IMR-90 (cell line): ENCODE results near the gene B4GALT5. TPM values are rescaled to one million over a fixed set of nuclear protein-coding genes. Genes with fewer than 3 reads are reported as not detected.

Experiments used
- ATAC-seq: fragments of 200-7000 bp; cut with Tn5 transposase; 2 replicates; pipeline ENCODE4 v1.9.1; 2020; ENCODE audit warnings: low read depth, mild to moderate bottlenecking, moderate library complexity
- BruUV-seq: library from RNA; stranded (reverse); fragments of 400-500 nt; replicated peaks from 2 replicates; lab custom pipeline; 2021; lab: Mats Ljungman, UMichigan
- CTCF ChIA-PET: fragments of 300-600 bp; formaldehyde crosslinking; extraction: SDS; loops from one replicate; lab custom pipeline; 2021; ENCODE audit warnings: antibody characterized with exemption; lab: Yijun Ruan, JAX
- POLR2A ChIA-PET: fragments of 300-600 bp; sonication (Branson Sonifier 250); formaldehyde crosslinking; loops from one replicate; lab custom pipeline; 2022; ENCODE audit warnings: antibody characterized with exemption; ENCODE audit not compliant: unreplicated experiment; lab: Charles Lee
- DNase-seq: peaks from one replicate; pipeline ENCODE4 v3.0.0; 2013
- H2AFZ ChIP-seq: replicated peaks from 2 replicates; pipeline ENCODE3; 2013; ENCODE audit warnings: low read length, mild to moderate bottlenecking; ENCODE audit not compliant: poor library complexity
- H2AK5ac ChIP-seq: 2 replicates; pipeline ENCODE4 v1.6.1; 2013; ENCODE audit warnings: low read depth, low read length, inconsistent platforms
- H2AK9ac ChIP-seq: replicated peaks from 2 replicates; pipeline ENCODE3; 2013; ENCODE audit warnings: mild to moderate bottlenecking, low read depth, low read length, moderate library complexity; ENCODE audit not compliant: poor library complexity
- H2BK120ac ChIP-seq: 2 replicates; pipeline ENCODE4 v1.6.1; 2013; ENCODE audit warnings: low read depth, low read length, inconsistent platforms
- H2BK15ac ChIP-seq: 3 replicates; pipeline ENCODE4 v1.6.1; 2013; ENCODE audit warnings: low read depth, low read length, inconsistent platforms
- H2BK20ac ChIP-seq: 2 replicates; pipeline ENCODE4 v1.6.1; 2013; ENCODE audit warnings: low read depth, mild to moderate bottlenecking, inconsistent platforms, low read length, moderate library complexity
- H2BK5ac ChIP-seq: 2 replicates; pipeline ENCODE4 v1.6.1; 2013; ENCODE audit warnings: mild to moderate bottlenecking, low read depth, low read length, inconsistent platforms; ENCODE audit not compliant: poor library complexity, severe bottlenecking
- H3K14ac ChIP-seq: replicated peaks from 2 replicates; pipeline ENCODE4 v1.6.1; 2013; ENCODE audit warnings: low read depth, low read length, inconsistent platforms
- H3K18ac ChIP-seq: 2 replicates; pipeline ENCODE4 v1.6.1; 2013; ENCODE audit warnings: low read depth, low read length, control low read depth
- H3K23ac ChIP-seq: 2 replicates; pipeline ENCODE4 v1.6.1; 2013; ENCODE audit warnings: low read depth, low read length, inconsistent platforms
- H3K27ac ChIP-seq: 2 replicates; pipeline ENCODE4 v1.5.1; 2013; ENCODE audit warnings: mild to moderate bottlenecking, control low read depth, low read length; ENCODE audit not compliant: insufficient read depth
- H3K27me3 ChIP-seq: 2 replicates; pipeline ENCODE4 v1.6.1; 2013; ENCODE audit warnings: low read length; ENCODE audit not compliant: control insufficient read depth, insufficient read depth
- H3K36me3 ChIP-seq: 2 replicates; pipeline ENCODE4 v1.6.1; 2013; ENCODE audit warnings: low read length, mixed read lengths; ENCODE audit not compliant: control insufficient read depth, insufficient read depth
- H3K4ac ChIP-seq: 2 replicates; pipeline ENCODE4 v1.6.1; 2013; ENCODE audit warnings: low read depth, low read length, inconsistent platforms
- H3K4me1 ChIP-seq: 2 replicates; pipeline ENCODE4 v1.6.1; 2013; ENCODE audit warnings: low read length, mixed read lengths; ENCODE audit not compliant: control insufficient read depth, insufficient read depth
- H3K4me2 ChIP-seq: 2 replicates; pipeline ENCODE4 v1.6.1; 2013; ENCODE audit warnings: low read depth, mild to moderate bottlenecking, control low read depth, low read length, moderate library complexity
- H3K4me3 ChIP-seq: 2 replicates; pipeline ENCODE4 v1.5.1; 2013; ENCODE audit warnings: low read depth, mild to moderate bottlenecking, control low read depth, low read length, moderate library complexity; ENCODE audit not compliant: insufficient read depth
- H3K56ac ChIP-seq: 2 replicates; pipeline ENCODE4 v1.6.1; 2013; ENCODE audit warnings: low read length, inconsistent platforms; ENCODE audit not compliant: insufficient read depth; ENCODE audit errors: extremely low read depth
- H3K79me1 ChIP-seq, 2 experiments: 2 replicates each; pipeline ENCODE4 v1.6.1; 2013; ENCODE audit warnings: low read length in 2 of 2, inconsistent platforms in 1 of 2, low read depth in 1 of 2
- H3K9ac ChIP-seq: 2 replicates; pipeline ENCODE4 v1.6.1; 2013; ENCODE audit warnings: low read depth, low read length, control low read depth
- H3K9me1 ChIP-seq: 2 replicates; pipeline ENCODE4 v1.6.1; 2013; ENCODE audit warnings: low read length, inconsistent platforms; ENCODE audit not compliant: insufficient read depth
- H3K9me3 ChIP-seq: 2 replicates; pipeline ENCODE4 v1.6.1; 2013; ENCODE audit warnings: low read length; ENCODE audit not compliant: control insufficient read depth, insufficient read depth
- H4K20me1 ChIP-seq: 2 replicates; pipeline ENCODE4 v1.6.1; 2013; ENCODE audit warnings: low read length, inconsistent platforms; ENCODE audit not compliant: insufficient read depth
- H4K5ac ChIP-seq: 2 replicates; pipeline ENCODE4 v1.6.1; 2013; ENCODE audit warnings: mild to moderate bottlenecking, low read depth, low read length, control low read depth
- H4K8ac ChIP-seq, 2 experiments: 2 replicates each; pipeline ENCODE4 v1.6.1; 2013; ENCODE audit warnings: low read depth in 2 of 2, low read length in 2 of 2, control low read depth in 1 of 2, inconsistent platforms in 1 of 2
- H4K91ac ChIP-seq: 2 replicates; pipeline ENCODE4 v1.6.1; 2013; ENCODE audit warnings: low read depth, low read length, inconsistent platforms; ENCODE audit not compliant: insufficient read depth
- BHLHE40 ChIP-seq: fragments of 150-350 bp; IDR thresholded peaks from 2 replicates; pipeline ENCODE4 v1.6.1; 2016; ENCODE audit warnings: mild to moderate bottlenecking, low read depth, low read length
- CEBPB ChIP-seq: IDR thresholded peaks from 2 replicates; pipeline ENCODE4 v1.6.1; 2012; ENCODE audit warnings: low read depth, low read length, improper control_type of control experiment
- CHD1 ChIP-seq: IDR thresholded peaks from 2 replicates; pipeline ENCODE4 v1.6.1; 2012; ENCODE audit warnings: low read depth, low read length, improper control_type of control experiment
- FOS ChIP-seq: fragments of 150-350 bp; IDR thresholded peaks from 2 replicates; pipeline ENCODE4 v1.6.1; 2016; ENCODE audit warnings: low read depth, low read length
- MAFK ChIP-seq: IDR thresholded peaks from 2 replicates; pipeline ENCODE4 v1.6.1; 2012; ENCODE audit warnings: low read depth, low read length, improper control_type of control experiment
- MAZ ChIP-seq: IDR thresholded peaks from 2 replicates; pipeline ENCODE4 v1.6.1; 2012; ENCODE audit warnings: low read depth, mild to moderate bottlenecking, low read length, improper control_type of control experiment, moderate library complexity, borderline replicate concordance
- MXI1 ChIP-seq: IDR thresholded peaks from 2 replicates; pipeline ENCODE4 v1.6.1; 2012; ENCODE audit warnings: low read depth, mild to moderate bottlenecking, low read length, moderate library complexity, borderline replicate concordance
- NFE2L2 ChIP-seq: fragments of 150-350 bp; IDR thresholded peaks from 2 replicates; pipeline ENCODE4 v1.6.1; 2016; ENCODE audit warnings: low read depth, mild to moderate bottlenecking, low read length
- POLR2A ChIP-seq: IDR thresholded peaks from 2 replicates; pipeline ENCODE4 v1.6.1; 2012; ENCODE audit warnings: mild to moderate bottlenecking, low read depth, low read length
- RAD21 ChIP-seq: IDR thresholded peaks from 2 replicates; pipeline ENCODE4 v1.6.1; 2012; ENCODE audit warnings: low read length, improper control_type of control experiment
- RCOR1 ChIP-seq: IDR thresholded peaks from 2 replicates; pipeline ENCODE4 v1.6.1; 2012; ENCODE audit warnings: mild to moderate bottlenecking, low read length, improper control_type of control experiment; ENCODE audit not compliant: insufficient replicate concordance
- RFX5 ChIP-seq: IDR thresholded peaks from 2 replicates; pipeline ENCODE4 v1.8.0; 2012; ENCODE audit warnings: low read depth, mild to moderate bottlenecking, low read length, moderate library complexity
- SMC3 ChIP-seq: fragments of 150-350 bp; IDR thresholded peaks from 2 replicates; pipeline ENCODE4 v1.6.1; 2016; ENCODE audit warnings: low read depth, mild to moderate bottlenecking, antibody characterized with exemption, low read length, moderate library complexity
- WGBS, 2 experiments: methylation state at CpG; one replicate each; pipeline versions ENCODE4 v1.1.5 to v1.1.7; 2013; ENCODE audit warnings: missing lambda C conversion rate in 2 of 2; ENCODE audit not compliant: insufficient read length in 1 of 2; ENCODE audit errors: extremely low coverage in 2 of 2; 5-methylcytosine and 5-hydroxymethylcytosine counted together
- dilution Hi-C: fragments of 300-500 bp; cut with HindIII; formaldehyde crosslinking; loops from one replicate; pipeline ENCODE4 v1.14.3; 2018; ENCODE audit warnings: low sequenced_read_pairs; ENCODE audit not compliant: unreplicated experiment
- in situ Hi-C: fragments of 300-500 bp; cut with MboI; formaldehyde crosslinking; loops from 3 replicates; pipeline ENCODE4 v1.14.3; 2019; ENCODE audit warnings: low sequenced_read_pairs, inconsistent platforms, mixed read lengths
- intact Hi-C: fragments of 100-400 bp; cut with micrococcal nuclease; formaldehyde crosslinking; loops from 2 replicates; pipeline ENCODE4 v1.10.0; 2022
- polyA plus RNA-seq, 3 experiments: library from polyadenylated mRNA; depleted of rRNA; stranded (reverse); fragments of >200 nt; gene quantifications; 2 replicates each; pipeline ENCODE4 v1.2.3, GENCODE V29; 2012; ENCODE audit warnings: low replicate concordance in 1 of 3
- total RNA-seq: library from RNA; depleted of rRNA; stranded (reverse); fragments of >200 nt; gene quantifications from 2 replicates; pipeline ENCODE4 v1.2.3, GENCODE V29; 2012
- TF ChIP-seq, protein P1 (sequence below): fragments of 150-350 bp; IDR thresholded peaks from 2 replicates; pipeline ENCODE4 v1.6.1; 2016; ENCODE audit warnings: low read depth, mild to moderate bottlenecking, low read length, moderate library complexity, borderline replicate concordance
- TF ChIP-seq, protein P2 (sequence below): conservative IDR thresholded peaks from 2 replicates; pipeline ENCODE4 v1.5.1; 2012; ENCODE audit warnings: mild to moderate bottlenecking, low read depth, low read length, improper control_type of control experiment

B4GALT5 gene
- total and polyA plus RNA-seq, 2 of the 4 experiments (the other 2 are of a cell fraction), result 11.3 to 20.4 TPM

DNA sequence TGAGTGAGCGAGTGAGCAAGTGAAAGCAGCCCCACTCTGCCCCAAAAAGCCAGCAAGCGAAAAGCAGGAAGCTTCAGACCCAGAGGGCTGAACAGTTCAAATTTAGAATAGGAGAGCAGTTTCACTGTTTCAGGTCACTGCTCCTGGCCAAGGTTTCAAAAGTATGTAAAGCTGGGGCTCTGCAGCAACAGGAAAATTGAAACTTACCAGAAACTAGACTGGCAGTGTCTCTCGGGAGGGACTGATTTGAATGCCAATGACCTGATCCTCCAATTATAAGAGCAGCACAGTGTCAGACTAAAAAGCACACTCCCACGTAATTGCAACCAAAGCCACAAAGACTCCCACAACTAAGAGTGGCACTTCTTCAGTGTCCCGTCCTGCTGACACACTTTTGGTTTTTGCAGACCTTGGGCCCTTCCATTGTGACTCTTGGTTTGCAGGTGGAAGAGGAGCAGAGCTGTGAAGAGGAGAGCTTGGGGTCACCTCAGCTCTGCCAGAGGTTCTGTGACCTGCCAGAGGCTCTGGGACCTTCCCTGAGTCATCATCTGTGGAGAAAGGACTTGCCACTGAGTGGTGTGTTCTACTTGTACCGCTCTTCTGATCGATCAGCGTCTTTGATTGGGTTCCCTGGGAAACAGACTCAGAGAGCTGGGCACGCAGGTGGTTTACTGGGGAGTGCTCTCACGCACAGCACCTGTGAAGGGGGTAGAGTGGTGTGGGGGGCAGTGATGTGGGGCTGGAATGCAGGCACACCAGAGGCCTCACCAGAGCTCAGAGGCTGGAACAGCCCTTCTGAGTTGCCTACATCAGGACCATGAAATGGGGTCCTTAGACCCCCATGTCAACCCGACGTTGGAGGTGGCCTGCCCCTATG lies 93.1 kb downstream of the B4GALT5 start:
- ChIA-PET POLR2A (no interaction called here), CTCF (no interaction called here)
- no peak overlapping the region for H2AK9ac ChIP-seq
- H3K9ac ChIP-seq, result no peak overlapping the region
- no peaks in the 10 kb centered on the region for H3K36me3 ChIP-seq
- no peak overlapping the region for H4K5ac ChIP-seq
- no peak overlapping the region for H3K4me2 ChIP-seq
- no peak overlapping the region for H2BK20ac ChIP-seq
- no peak overlapping the region for H2BK15ac ChIP-seq
- 40% methylated on average over 1 of the region's 12 CpGs; no CpG with 5 or more reads in 1 of the 2 experiments for WGBS, 2 experiments
- H3K27ac ChIP-seq, result no peak overlapping the region
- H4K20me1 ChIP-seq, result no peaks in the 10 kb centered on the region
- H3K14ac ChIP-seq, result no peak overlapping the region
- dilution Hi-C loops (no loop called here), intact Hi-C loops (no loop called here), in situ Hi-C loops (loop anchor here (25.0 kb wide), 1 partner anchor 467 kb away; no protein-coding TSS in a partner anchor)
- H3K27me3 ChIP-seq, result peaks cover 14% of the 10 kb centered on the region; the same call in 1 of the 2 replicates
- DNase-seq (no peak), ATAC-seq (no peak)
- H3K4ac ChIP-seq, result no peak overlapping the region
- no peaks in the 10 kb centered on the region for H3K9me1 ChIP-seq
- no peak overlapping the region for H2BK5ac ChIP-seq
- no peak overlapping the region for H2BK120ac ChIP-seq
- H3K4me1 ChIP-seq, result no peaks in the 10 kb centered on the region
- no peak overlapping the region for H2AFZ ChIP-seq
- H3K9me3 ChIP-seq, result peaks cover 11% of the 10 kb centered on the region
- H4K8ac ChIP-seq, result no peak overlapping the region
- no peak overlapping the region for H3K23ac ChIP-seq
- no peaks in the 10 kb centered on the region for H3K79me1 ChIP-seq
- H3K18ac ChIP-seq, result no peak overlapping the region
- H4K91ac ChIP-seq, result no peak overlapping the region
- no peak overlapping the region for H3K4me3 ChIP-seq
- no peak overlapping the region for H3K56ac ChIP-seq
- H2AK5ac ChIP-seq, result no peak overlapping the region
- no TSS peak for BruUV-seq
- TF ChIP-seq RFX5 (no peak), MAFK (no peak), BHLHE40 (no peak), POLR2A (no peak), RAD21 (no peak), CEBPB (no peak), MXI1 (no peak), CHD1 (no peak), NFE2L2 (no peak), SMC3 (no peak), RCOR1 (no peak), MAZ (no peak), FOS (no peak)
- TF ChIP-seq, protein P1, sequence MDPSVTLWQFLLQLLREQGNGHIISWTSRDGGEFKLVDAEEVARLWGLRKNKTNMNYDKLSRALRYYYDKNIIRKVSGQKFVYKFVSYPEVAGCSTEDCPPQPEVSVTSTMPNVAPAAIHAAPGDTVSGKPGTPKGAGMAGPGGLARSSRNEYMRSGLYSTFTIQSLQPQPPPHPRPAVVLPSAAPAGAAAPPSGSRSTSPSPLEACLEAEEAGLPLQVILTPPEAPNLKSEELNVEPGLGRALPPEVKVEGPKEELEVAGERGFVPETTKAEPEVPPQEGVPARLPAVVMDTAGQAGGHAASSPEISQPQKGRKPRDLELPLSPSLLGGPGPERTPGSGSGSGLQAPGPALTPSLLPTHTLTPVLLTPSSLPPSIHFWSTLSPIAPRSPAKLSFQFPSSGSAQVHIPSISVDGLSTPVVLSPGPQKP, result no peak
- TF ChIP-seq, protein P2, sequence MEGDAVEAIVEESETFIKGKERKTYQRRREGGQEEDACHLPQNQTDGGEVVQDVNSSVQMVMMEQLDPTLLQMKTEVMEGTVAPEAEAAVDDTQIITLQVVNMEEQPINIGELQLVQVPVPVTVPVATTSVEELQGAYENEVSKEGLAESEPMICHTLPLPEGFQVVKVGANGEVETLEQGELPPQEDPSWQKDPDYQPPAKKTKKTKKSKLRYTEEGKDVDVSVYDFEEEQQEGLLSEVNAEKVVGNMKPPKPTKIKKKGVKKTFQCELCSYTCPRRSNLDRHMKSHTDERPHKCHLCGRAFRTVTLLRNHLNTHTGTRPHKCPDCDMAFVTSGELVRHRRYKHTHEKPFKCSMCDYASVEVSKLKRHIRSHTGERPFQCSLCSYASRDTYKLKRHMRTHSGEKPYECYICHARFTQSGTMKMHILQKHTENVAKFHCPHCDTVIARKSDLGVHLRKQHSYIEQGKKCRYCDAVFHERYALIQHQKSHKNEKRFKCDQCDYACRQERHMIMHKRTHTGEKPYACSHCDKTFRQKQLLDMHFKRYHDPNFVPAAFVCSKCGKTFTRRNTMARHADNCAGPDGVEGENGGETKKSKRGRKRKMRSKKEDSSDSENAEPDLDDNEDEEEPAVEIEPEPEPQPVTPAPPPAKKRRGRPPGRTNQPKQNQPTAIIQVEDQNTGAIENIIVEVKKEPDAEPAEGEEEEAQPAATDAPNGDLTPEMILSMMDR, result no peak
